Small intestine (tissue), 7 donors: Measurements from ENCODE around the gene PLSCR5. TPM values are rescaled to one million over a fixed set of nuclear protein-coding genes. Genes with fewer than 3 reads are reported as not detected.

Source experiments
- DNase-seq, 2 donors: peaks; one replicate each; pipeline versions ENCODE4 v3.0.0 to v3.0.0-alpha.2; 2013
- FAIRE-seq: peaks from 2 replicates; lab custom pipeline; 2012; peaks lifted over from hg19 to GRCh38; lab: Jason Lieb, UNC
- H3K27ac ChIP-seq, 3 donors: one replicate each; pipeline ENCODE4 v1.5.1; 2013; ENCODE audit warnings: low read length in 2 of 3, mild to moderate bottlenecking in 2 of 3, control low read depth in 1 of 3, inconsistent platforms in 1 of 3, low read depth in 1 of 3, moderate library complexity in 1 of 3
- H3K27me3 ChIP-seq, 3 donors: one replicate each; pipeline ENCODE4 v1.6.1; 2013; ENCODE audit warnings: low read length in 3 of 3, inconsistent platforms in 1 of 3; ENCODE audit not compliant: control insufficient read depth in 3 of 3, insufficient read depth in 3 of 3
- H3K36me3 ChIP-seq, 3 donors: one replicate each; pipeline ENCODE4 v1.6.1; 2013; ENCODE audit warnings: low read length in 3 of 3, inconsistent platforms in 1 of 3, low read depth in 1 of 3, mild to moderate bottlenecking in 1 of 3, moderate library complexity in 1 of 3; ENCODE audit not compliant: control insufficient read depth in 3 of 3, insufficient read depth in 2 of 3
- H3K4me1 ChIP-seq, 3 donors: one replicate each; pipeline ENCODE4 v1.6.1; 2013; ENCODE audit warnings: low read length in 2 of 3, inconsistent platforms in 1 of 3, low read depth in 1 of 3, mild to moderate bottlenecking in 1 of 3, moderate library complexity in 1 of 3; ENCODE audit not compliant: control insufficient read depth in 3 of 3, insufficient read depth in 2 of 3
- H3K4me3 ChIP-seq, 3 donors: one replicate each; pipeline ENCODE4 v1.5.1; 2013; ENCODE audit warnings: low read length in 3 of 3, control low read depth in 1 of 3, inconsistent platforms in 1 of 3, low read depth in 1 of 3, mild to moderate bottlenecking in 1 of 3, moderate library complexity in 1 of 3
- H3K9me3 ChIP-seq, 2 donors: one replicate each; pipeline ENCODE4 v1.6.1; 2013; ENCODE audit warnings: low read depth in 1 of 2, low read length in 1 of 2; ENCODE audit not compliant: control insufficient read depth in 2 of 2, insufficient read depth in 1 of 2
- WGBS, 3 donors: extraction: QIAGEN DNeasy Blood & Tissue Kit; methylation state at CpG; one replicate each; pipeline ENCODE4 v1.1.7; 2013; 5-methylcytosine and 5-hydroxymethylcytosine counted together
- polyA plus RNA-seq, 4 donors: library from polyadenylated mRNA; stranded (reverse) in 3 of 4; unstranded in 1 of 4; fragments of 200-250 nt in 3 of 4; fragments of 120-200 nt in 1 of 4; gene quantifications; one replicate each; pipeline versions ENCODE4 v1.2.1 to v1.2.3, GENCODE V29; 2013
- donor health status: healthy with polysubstance abuse.
- donor health status: control.
- donor health status: control.
- donor health status: Bipolar disorder and iron deficiency.
- donor health status: healthy.

PLSCR5 gene
- polyA plus RNA-seq, 4 donors = not detected

DNA sequence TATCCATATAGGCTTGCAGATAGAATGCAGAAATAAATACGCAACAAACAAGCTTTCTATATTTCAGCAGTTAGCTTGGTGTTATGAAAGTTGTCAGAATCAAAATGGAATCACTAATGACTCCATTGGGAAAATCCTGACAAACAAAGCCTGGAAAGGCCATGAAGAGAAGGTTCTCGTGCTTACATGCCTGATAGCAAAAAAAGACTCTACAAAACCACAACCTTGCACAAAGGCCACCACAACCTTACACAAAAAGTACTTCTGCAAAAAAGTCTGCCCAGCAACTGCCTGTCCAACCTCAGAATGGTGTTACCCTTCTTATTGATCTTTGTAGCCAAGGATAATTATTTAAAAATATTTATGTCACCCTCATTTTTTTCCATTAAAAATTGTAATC lies 46.4 kb downstream of the PLSCR5 start:
- H3K27ac ChIP-seq = no peak overlapping the region
- H3K27me3 ChIP-seq = no peaks in the 10 kb centered on the region
- no peaks in the 10 kb centered on the region for H3K36me3 ChIP-seq
- FAIRE-seq (no peak), DNase-seq (no peak)
- H3K9me3 ChIP-seq = no peaks in the 10 kb centered on the region
- H3K4me3 ChIP-seq = no peak overlapping the region
- 58 to 86% (median 81%) methylated on average over 2 of the region's 2 CpGs for WGBS, 3 donors
- no peaks in the 10 kb centered on the region for H3K4me1 ChIP-seq

DNA sequence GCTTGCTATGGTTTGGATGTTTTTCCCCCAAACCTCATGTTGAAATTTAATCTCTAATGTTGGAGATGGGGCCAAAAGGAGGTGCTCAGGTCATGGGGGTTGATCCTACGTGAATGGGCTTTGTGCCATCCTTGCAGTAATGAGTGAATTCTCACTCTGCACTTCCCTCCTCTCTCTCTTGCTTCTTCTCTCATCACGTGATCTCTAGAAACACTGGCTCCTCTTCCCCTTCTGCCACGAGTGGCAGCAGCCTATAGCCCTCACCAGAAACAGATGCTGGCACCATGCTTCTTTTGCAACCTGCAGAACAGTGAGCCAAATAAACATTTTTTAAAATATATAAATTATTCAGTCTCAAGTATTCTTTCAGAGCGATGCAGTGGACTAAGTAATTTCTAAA lies 47.4 kb downstream of the PLSCR5 start:
- WGBS, 3 donors = 76 to 82% (median 81%) methylated on average over 4 of the region's 4 CpGs
- H3K27ac ChIP-seq = no peak overlapping the region
- H3K4me1 ChIP-seq = no peaks in the 10 kb centered on the region
- DNase-seq = no peak
- H3K9me3 ChIP-seq = no peaks in the 10 kb centered on the region
- H3K36me3 ChIP-seq = no peaks in the 10 kb centered on the region
- H3K27me3 ChIP-seq = no peaks in the 10 kb centered on the region
- H3K4me3 ChIP-seq = no peak overlapping the region
- FAIRE-seq = no peak

DNA sequence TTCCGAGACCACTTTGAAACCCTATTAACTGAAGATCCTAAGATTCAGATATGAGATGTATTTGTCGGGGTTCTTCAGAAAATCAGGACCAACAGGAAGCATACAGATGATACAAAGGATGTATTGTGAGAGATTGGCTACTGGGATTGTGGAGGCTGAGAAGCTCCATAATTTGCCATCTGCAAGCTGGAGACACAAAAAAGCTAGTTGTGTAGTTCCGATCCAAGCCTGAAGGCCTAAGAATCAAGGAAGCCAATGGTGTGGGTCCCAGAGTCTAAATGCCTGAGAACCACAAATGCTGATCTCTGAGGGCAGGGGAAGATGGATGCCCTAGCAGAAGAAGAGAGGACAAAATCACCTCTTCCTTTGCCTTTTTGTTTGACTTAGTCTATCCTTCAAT lies 49.8 kb downstream of the PLSCR5 start:
- Histone ChIP-seq H3K4me1 (no peaks in the 10 kb centered on the region), H3K36me3 (no peaks in the 10 kb centered on the region), H3K9me3 (no peaks in the 10 kb centered on the region), H3K27me3 (no peaks in the 10 kb centered on the region), H3K27ac (no peak overlapping the region), H3K4me3 (no peak overlapping the region)
- WGBS, 3 donors = 93 to 96% (median 95%) methylated on average over 3 of the region's 3 CpGs
- FAIRE-seq (no peak), DNase-seq (no peak)

DNA sequence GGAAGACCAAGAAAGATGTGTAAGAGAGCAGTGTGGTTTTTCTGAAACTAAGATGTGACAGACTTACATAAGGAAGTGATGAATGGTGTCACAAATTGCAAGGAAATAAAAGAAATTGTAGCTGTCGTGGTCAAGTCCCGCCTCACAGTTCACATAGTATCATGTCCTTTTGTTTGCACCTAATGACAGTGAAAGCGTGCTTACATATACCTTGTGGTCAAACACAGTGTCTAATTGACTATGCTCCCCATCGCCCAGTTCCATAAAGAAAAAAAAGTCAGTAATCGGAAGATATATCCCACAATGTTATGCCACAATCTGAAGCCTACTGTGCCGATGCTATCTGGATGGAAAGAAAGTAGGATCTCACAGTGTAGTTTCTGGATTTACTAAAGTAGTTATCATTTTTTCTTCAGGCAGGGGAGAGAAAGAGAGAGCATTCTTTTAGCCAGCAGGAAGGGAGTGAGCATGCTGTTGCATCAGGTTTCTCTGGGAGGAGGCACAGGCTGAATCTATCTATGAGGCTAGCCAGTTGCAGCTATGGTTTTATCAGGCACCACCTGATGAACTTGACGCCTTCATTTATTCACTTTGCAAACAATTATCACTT lies 50.9 kb downstream of the PLSCR5 start:
- FAIRE-seq = no peak
- 78 to 87% (median 83%) methylated on average over 7 of the region's 7 CpGs for WGBS, 3 donors
- no peak for DNase-seq
- Histone ChIP-seq H3K9me3 (no peaks in the 10 kb centered on the region), H3K27me3 (no peaks in the 10 kb centered on the region), H3K27ac (no peak overlapping the region), H3K36me3 (no peaks in the 10 kb centered on the region), H3K4me3 (no peak overlapping the region), H3K4me1 (no peaks in the 10 kb centered on the region)

DNA sequence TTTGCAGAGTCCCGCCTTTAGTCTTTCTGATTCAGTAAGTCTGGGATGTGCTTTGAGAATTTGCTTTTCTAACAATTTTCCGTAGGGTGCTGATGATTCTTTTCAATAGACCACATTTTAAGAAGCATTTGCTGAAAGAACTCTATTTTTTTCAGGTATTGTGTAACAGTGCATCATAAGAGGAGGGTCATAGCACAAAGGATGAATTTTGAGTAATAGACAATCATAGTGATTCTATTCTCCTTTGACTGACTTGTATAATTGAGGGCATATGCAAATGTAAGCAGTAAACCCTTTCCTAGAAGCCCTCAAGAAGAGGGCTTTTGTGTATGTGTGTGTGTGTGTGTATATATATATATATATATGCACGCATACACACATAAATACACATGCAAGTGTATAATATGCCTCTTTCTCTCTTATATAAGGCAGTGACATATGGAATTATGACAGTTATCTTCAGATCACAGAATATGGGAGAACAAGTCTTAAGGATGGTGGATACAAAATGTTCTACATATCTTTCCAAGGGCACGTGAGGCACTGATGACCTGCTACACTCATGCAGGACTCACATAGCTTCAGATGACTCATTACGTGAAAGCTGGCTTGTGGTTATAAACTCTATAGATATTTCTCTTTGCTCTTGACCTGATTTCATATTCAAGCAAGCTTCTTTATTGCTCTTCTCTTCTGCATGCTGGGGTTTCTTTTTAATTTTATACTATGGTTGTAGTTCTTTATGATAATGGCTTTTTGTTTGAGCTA lies 54.2 kb downstream of the PLSCR5 start:
- Histone ChIP-seq H3K4me1 (no peaks in the 10 kb centered on the region), H3K36me3 (no peaks in the 10 kb centered on the region), H3K27me3 (no peaks in the 10 kb centered on the region), H3K27ac (no peak overlapping the region), H3K4me3 (no peak overlapping the region), H3K9me3 (no peaks in the 10 kb centered on the region)
- 74 to 77% (median 75%) methylated on average over 5 of the region's 5 CpGs for WGBS, 3 donors
- FAIRE-seq = no peak
- DNase-seq = peak; percentile 19 to 57

DNA sequence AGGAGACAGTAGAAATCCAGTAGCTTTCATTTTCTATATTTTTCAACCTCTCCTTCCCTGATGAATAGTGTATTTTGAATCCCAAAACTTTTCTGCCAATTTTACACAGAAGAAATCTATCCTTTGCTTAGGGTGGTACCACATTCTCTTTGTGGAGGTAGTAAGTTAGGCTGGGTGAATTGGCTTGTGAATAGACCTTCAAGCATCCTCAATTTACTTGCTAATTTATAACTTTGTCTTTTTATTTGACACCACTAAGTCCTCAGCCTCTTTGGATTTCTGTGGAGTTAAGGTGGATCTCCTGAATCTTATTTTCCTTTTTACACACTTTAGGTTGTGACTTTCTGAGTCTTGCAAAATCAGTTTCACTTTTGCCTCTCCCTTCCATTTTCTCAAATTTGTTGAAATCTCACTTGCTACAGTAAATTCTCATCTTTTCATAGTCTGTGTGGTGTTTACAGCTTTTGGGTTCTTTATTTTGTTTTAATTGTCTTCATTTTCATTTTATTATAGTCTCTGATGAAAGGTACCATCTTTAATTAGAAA lies 55.0 kb downstream of the PLSCR5 start:
- FAIRE-seq = no peak
- H3K4me1 ChIP-seq = no peaks in the 10 kb centered on the region
- no peak overlapping the region for H3K4me3 ChIP-seq
- H3K27me3 ChIP-seq = no peaks in the 10 kb centered on the region
- no peak for DNase-seq
- H3K27ac ChIP-seq = no peak overlapping the region
- H3K9me3 ChIP-seq = no peaks in the 10 kb centered on the region
- no peaks in the 10 kb centered on the region for H3K36me3 ChIP-seq

DNA sequence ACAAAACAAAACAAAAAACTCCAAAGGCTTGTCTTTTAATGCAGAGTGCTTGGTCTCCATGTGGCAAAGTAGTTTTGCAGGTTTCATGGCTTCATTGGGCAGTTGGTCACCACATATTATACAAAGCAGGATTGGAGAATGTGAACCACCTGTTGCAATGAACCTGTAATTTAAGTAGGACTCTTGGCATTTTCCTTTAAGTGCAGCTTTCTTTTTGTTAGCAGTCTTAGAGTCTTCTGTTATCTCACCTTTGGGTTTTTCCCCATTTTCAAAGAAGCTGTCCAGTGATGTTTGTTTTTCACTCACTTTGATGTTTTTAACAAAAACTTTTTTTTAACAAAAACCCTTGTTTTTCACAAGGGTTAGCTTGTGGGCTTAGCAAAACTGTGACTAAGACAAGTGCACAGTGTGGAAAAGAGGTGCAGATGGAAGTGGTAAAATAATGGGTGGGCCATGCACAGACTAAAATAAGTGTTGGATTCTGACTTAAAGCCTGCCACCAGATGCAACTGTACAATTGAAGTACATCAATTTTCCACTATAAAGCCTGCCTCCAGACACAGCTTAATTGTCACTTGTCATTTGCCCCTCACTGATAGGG lies 57.8 kb downstream of the PLSCR5 start:
- H3K27ac ChIP-seq = no peak overlapping the region
- H3K27me3 ChIP-seq = no peaks in the 10 kb centered on the region
- no peaks in the 10 kb centered on the region for H3K36me3 ChIP-seq
- DNase-seq (no peak), FAIRE-seq (no peak)
- no peaks in the 10 kb centered on the region for H3K9me3 ChIP-seq
- peaks cover 0 to under 1% (median 0%) of the 10 kb centered on the region in 3 donors for H3K4me1 ChIP-seq
- H3K4me3 ChIP-seq = no peak overlapping the region

DNA sequence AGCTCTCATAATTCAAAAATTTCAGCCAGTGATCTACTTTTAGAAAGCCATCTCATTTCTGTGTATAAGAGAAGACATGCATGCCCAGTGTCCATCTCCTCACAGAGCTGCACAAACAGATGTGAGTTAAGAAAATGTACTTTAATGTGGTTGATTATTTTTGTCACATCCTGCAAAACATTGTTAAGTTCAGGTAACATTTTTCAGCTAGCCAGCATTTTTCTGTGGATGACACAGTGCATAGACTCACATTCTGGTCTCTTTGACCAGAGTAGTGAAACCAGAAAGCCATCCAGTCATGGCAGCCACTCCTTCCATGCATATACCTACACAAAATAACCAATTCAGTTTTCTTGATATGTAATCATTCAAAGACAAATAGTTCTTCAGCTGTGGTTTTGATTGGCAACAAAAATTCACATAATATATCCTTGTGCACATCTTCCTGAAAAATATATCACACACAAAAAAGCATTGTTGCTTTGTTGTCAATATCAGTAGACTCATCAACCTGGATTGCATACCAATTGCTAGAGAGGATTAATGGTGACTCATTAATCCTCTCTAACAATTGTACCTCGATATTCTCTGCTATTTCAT lies 58.7 kb downstream of the PLSCR5 start:
- peaks cover 3 to 8% (median 7%) of the 10 kb centered on the region in 3 donors for H3K4me1 ChIP-seq
- DNase-seq (no peak), FAIRE-seq (no peak)
- H3K9me3 ChIP-seq = no peaks in the 10 kb centered on the region
- no peaks in the 10 kb centered on the region for H3K27me3 ChIP-seq
- H3K36me3 ChIP-seq = no peaks in the 10 kb centered on the region
- WGBS, 3 donors = 5 to 50% (median 32%) methylated on average over 1 of the region's 1 CpG
- H3K4me3 ChIP-seq = no peak overlapping the region
- no peak overlapping the region for H3K27ac ChIP-seq
